Measurements from ENCODE around the gene GTF3C2. TPM values are rescaled to one million over a fixed set of nuclear protein-coding genes. Genes with fewer than 3 reads are reported as not detected.

The GTF3C2 gene
- total and polyA plus RNA-seq, 9 of the 15 experiments (the other 6 are each of a cell fraction or from before 2014, with no cell fraction given), result 35.5 to 96.8 (median 53.0) TPM

GRCh38 chr2:27322301-27322765 lies 34.2 kb downstream of the GTF3C2 start:
- in situ Hi-C loops (cut with MboI) (no loop called here), intact Hi-C loops (cut with micrococcal nuclease) (no loop called here)
- FAIRE-seq (no peak), ATAC-seq (peak; percentile 36), DNase-seq (ENCODE audit: extremely low read depth in 1 of 4, low spot score in 3 of 4) (peak in 3 of 4 experiments; percentile 38 to 44 (median 40))
- no peaks in the 10 kb centered on the region for H4K20me1 ChIP-seq (replicated peaks; ENCODE audit: control insufficient read depth, insufficient read depth, low read length)
- no peaks in the 10 kb centered on the region for H3K9me1 ChIP-seq (ENCODE audit: control insufficient read depth, insufficient read depth, low read length)
- WGBS (ENCODE audit: insufficient coverage, low coverage, missing lambda C conversion rate), result 2% methylated on average over 10 of the region's 10 CpGs
- peak overlapping the region; percentile 71 for H3K4me3 ChIP-seq
- H3K36me3 ChIP-seq (ENCODE audit: control insufficient read depth, insufficient read depth, low read length), result peaks cover 28% of the 10 kb centered on the region; the same call in 2 of the 3 replicates
- POLR2A ChIA-PET, result interaction anchor here (0.6 to 4.1 kb wide), 15 partner anchors 11 to 361 kb away, joined by 3 to 22 read pairs (median 4); partner anchors contain the start of gene GTF3C2
- H3K4me2 ChIP-seq (ENCODE audit: insufficient read depth, low read length), result peak overlapping the region; percentile 96
- CTCF ChIA-PET (ENCODE audit: low intra/inter-chr PET ratio), result interaction anchor here (0.6 kb wide), 1 partner anchor 46 kb away, joined by 3 read pairs; no protein-coding TSS in a partner anchor
- BruUV-seq (replicated peaks), result TSS peak; percentile 85
- no peaks in the 10 kb centered on the region for H3K9me3 ChIP-seq (replicated peaks; ENCODE audit: control insufficient read depth, insufficient read depth, low read depth, low read length)
- H3K27me3 ChIP-seq (ENCODE audit: control insufficient read depth in 2 of 2, insufficient read depth in 2 of 2, low read length in 2 of 2), result no peaks in the 10 kb centered on the region
- H3K9ac ChIP-seq (ENCODE audit: insufficient read depth in 1 of 2, low read depth in 2 of 2, low read length in 2 of 2), result peak overlapping the region; percentile 97 to 99
- H3K4me1 ChIP-seq (replicated peaks in 1 of 2; ENCODE audit: control insufficient read depth in 2 of 2, insufficient read depth in 2 of 2, low read length in 2 of 2), result peaks cover 8 to 21% of the 10 kb centered on the region in 2 experiments; a peak in 4 of 5 replicates
- peak overlapping the region; percentile 84 for H2AFZ ChIP-seq (ENCODE audit: low read depth, low read length)
- peak overlapping the region; percentile 98 for H3K27ac ChIP-seq (ENCODE audit: extremely low read depth, low read depth, low read length)
- H3K79me2 ChIP-seq (ENCODE audit: control insufficient read depth, insufficient read depth, low read length), result peaks cover 32% of the 10 kb centered on the region
- TF ChIP-seq XRCC5 (IDR thresholded peaks at IDR 0.05; ENCODE audit: low read depth, low read length) (0 out of 2 replicates have a peak, but pooled peaks have one; percentile 24), E2F5 (CRISPR knock-in tag; IDR thresholded peaks at IDR 0.05) (peak; percentile 73; the same call in 1 of the 2 replicates), ZNF224 (CRISPR knock-in tag; IDR thresholded peaks at IDR 0.05) (no peak), SIN3A (IDR thresholded peaks at IDR 0.05; ENCODE audit: borderline replicate concordance in 2 of 2, control insufficient read depth in 1 of 2, low read depth in 2 of 2, low read length in 2 of 2) (no peak), ZNF740 (CRISPR knock-in tag; IDR thresholded peaks at IDR 0.05) (0 out of 2 replicates have a peak, but pooled peaks have one; percentile 47), ZNF740 (tag; IDR thresholded peaks at IDR 0.05) (no peak), HMGN3 (IDR thresholded peaks at IDR 0.05; ENCODE audit: borderline replicate concordance, extremely low read depth, insufficient read length, low read depth, low read length) (peak; percentile 6), RREB1 (CRISPR knock-in tag; IDR thresholded peaks at IDR 0.05) (no peak), TEAD4 (IDR thresholded peaks at IDR 0.05; ENCODE audit: low read length) (0 out of 2 replicates have a peak, but pooled peaks have one; percentile 7), TEAD4 (CRISPR knock-in tag; IDR thresholded peaks at IDR 0.05; ENCODE audit: borderline replicate concordance) (no peak), FOXA3 (CRISPR knock-in tag; conservative IDR thresholded peaks at IDR 0.05 in 1 of 2, IDR thresholded peaks at IDR 0.05 in 1 of 2) (0 out of 4 replicates have a peak, but pooled peaks of 1 of the 2 experiments have one; percentile 46), RBM22 (IDR thresholded peaks at IDR 0.05; ENCODE audit: low read depth, low read length, poor library complexity, severe bottlenecking) (peak; percentile 14), SRSF3 (IDR thresholded peaks at IDR 0.05; ENCODE audit: insufficient read depth, low read length) (0 out of 2 replicates have a peak, but pooled peaks have one; percentile 52)
